KMS-11 (cell line): ENCODE measurements around the gene RDM1.

ENCODE experiments used
- H2AFZ ChIP-seq: fragments of 200-600 bp; sonication (generic); 2 replicates; pipeline ENCODE4 v1.6.1; 2016; ENCODE audit warnings: antibody characterized with exemption, mixed run types, low read depth
- H3K27ac ChIP-seq: fragments of 200-600 bp; sonication (generic); 2 replicates; pipeline ENCODE4 v1.6.1; 2016; ENCODE audit warnings: mild to moderate bottlenecking, mixed run types
- H3K27me3 ChIP-seq: fragments of 200-600 bp; sonication (generic); 2 replicates; pipeline ENCODE4 v1.6.1; 2017; ENCODE audit warnings: mild to moderate bottlenecking, low read depth, mixed run types, moderate library complexity; ENCODE audit not compliant: insufficient read depth
- H3K36me3 ChIP-seq: fragments of 200-600 bp; sonication (generic); 2 replicates; pipeline ENCODE4 v1.6.1; 2017; ENCODE audit warnings: mild to moderate bottlenecking, mixed run types; ENCODE audit not compliant: insufficient read depth
- H3K4me1 ChIP-seq: fragments of 200-600 bp; sonication (generic); 2 replicates; pipeline ENCODE4 v1.6.1; 2016; ENCODE audit warnings: mild to moderate bottlenecking, low read depth, mixed run types; ENCODE audit not compliant: poor library complexity, severe bottlenecking
- H3K4me2 ChIP-seq: fragments of 200-600 bp; sonication (generic); 2 replicates; pipeline ENCODE4 v1.7.0; 2016; ENCODE audit warnings: mild to moderate bottlenecking, mixed run types
- H3K4me3 ChIP-seq: fragments of 200-600 bp; sonication (generic); IDR thresholded peaks from 2 replicates; pipeline ENCODE4 v1.6.1; 2017; ENCODE audit warnings: low read depth, low read length, mixed read lengths; ENCODE audit not compliant: insufficient read depth
- H3K79me2 ChIP-seq: fragments of 200-600 bp; sonication (generic); 2 replicates; pipeline ENCODE4 v1.6.1; 2016; ENCODE audit warnings: low read depth, mixed run types; ENCODE audit not compliant: insufficient read depth
- H3K9ac ChIP-seq: fragments of 200-600 bp; sonication (generic); 2 replicates; pipeline ENCODE4 v1.6.1; 2016; ENCODE audit warnings: mild to moderate bottlenecking, mixed run types
- H4K20me1 ChIP-seq: fragments of 200-600 bp; sonication (generic); 2 replicates; pipeline ENCODE4 v1.6.1; 2016; ENCODE audit warnings: mild to moderate bottlenecking, mixed run types; ENCODE audit not compliant: insufficient read depth
- CTCF ChIP-seq: fragments of 200-600 bp; sonication (generic); conservative IDR thresholded peaks from 2 replicates; pipeline ENCODE4 v1.6.1; 2017; ENCODE audit warnings: low read depth, mild to moderate bottlenecking, antibody characterized with exemption, low read length, moderate library complexity, mixed read lengths

Gene RDM1

GRCh38 chr17:35949401-35949800 is 18.8 kb upstream of the RDM1 start:
- peaks cover 8% of the 10 kb centered on the region for H3K4me1 ChIP-seq
- no peak for TF ChIP-seq CTCF
- H4K20me1 ChIP-seq = no peaks in the 10 kb centered on the region
- no peak overlapping the region for H3K4me2 ChIP-seq
- no peak overlapping the region for H3K9ac ChIP-seq
- no peaks in the 10 kb centered on the region for H3K36me3 ChIP-seq
- no peaks in the 10 kb centered on the region for H3K27me3 ChIP-seq
- no peak overlapping the region for H3K27ac ChIP-seq
- no peak overlapping the region for H3K4me3 ChIP-seq
- H3K79me2 ChIP-seq = no peaks in the 10 kb centered on the region
- H2AFZ ChIP-seq = no peak overlapping the region

GRCh38 chr17:35948092-35948491 is 17.5 kb upstream of the RDM1 start:
- H2AFZ ChIP-seq = no peak overlapping the region
- no peak overlapping the region for H3K9ac ChIP-seq
- no peak overlapping the region for H3K4me2 ChIP-seq
- H3K27ac ChIP-seq = no peak overlapping the region
- H3K36me3 ChIP-seq = no peaks in the 10 kb centered on the region
- no peaks in the 10 kb centered on the region for H3K27me3 ChIP-seq
- H3K79me2 ChIP-seq = no peaks in the 10 kb centered on the region
- H4K20me1 ChIP-seq = no peaks in the 10 kb centered on the region
- H3K4me3 ChIP-seq = no peak overlapping the region
- TF ChIP-seq CTCF = no peak
- peaks cover 8% of the 10 kb centered on the region for H3K4me1 ChIP-seq

GRCh38 chr17:35947156-35947585 is 16.6 kb upstream of the RDM1 start:
- Histone ChIP-seq H4K20me1 (no peaks in the 10 kb centered on the region), H3K36me3 (no peaks in the 10 kb centered on the region), H3K4me3 (no peak overlapping the region), H2AFZ (peak overlapping the region; percentile 46; the same call in 1 of the 2 replicates), H3K9ac (peak overlapping the region; percentile 13; the same call in 1 of the 2 replicates), H3K27me3 (no peaks in the 10 kb centered on the region), H3K4me1 (peaks cover 8% of the 10 kb centered on the region), H3K4me2 (peak overlapping the region; percentile 3; the same call in 1 of the 2 replicates), H3K79me2 (no peaks in the 10 kb centered on the region), H3K27ac (no peak overlapping the region)
- peak; percentile 80 for TF ChIP-seq CTCF

GRCh38 chr17:35944151-35944550 is 13.6 kb upstream of the RDM1 start:
- no peak for TF ChIP-seq CTCF
- peaks cover 8% of the 10 kb centered on the region for H3K4me1 ChIP-seq
- H3K4me3 ChIP-seq = no peak overlapping the region
- H2AFZ ChIP-seq = no peak overlapping the region
- H3K79me2 ChIP-seq = no peaks in the 10 kb centered on the region
- no peaks in the 10 kb centered on the region for H3K36me3 ChIP-seq
- H4K20me1 ChIP-seq = no peaks in the 10 kb centered on the region
- H3K9ac ChIP-seq = no peak overlapping the region
- no peaks in the 10 kb centered on the region for H3K27me3 ChIP-seq
- no peak overlapping the region for H3K27ac ChIP-seq
- no peak overlapping the region for H3K4me2 ChIP-seq
